K562 (cell line): ENCODE data around the gene ELP5. TPM values are rescaled to one million over a fixed set of nuclear protein-coding genes. Genes with fewer than 3 reads are reported as not detected.
A peak's percentile ranks its signal among the peaks of the same experiment; 100 is the strongest.

Experiments used
- CTCFL ChIP-seq: IDR thresholded peaks from 2 replicates; pipeline ENCODE4 v1.6.1; 2011; ENCODE audit warnings: borderline replicate concordance, low read depth, mild to moderate bottlenecking, moderate library complexity, low read length; ENCODE audit not compliant: insufficient read depth, poor library complexity, severe bottlenecking
- DDX20 ChIP-seq: fragments of 450-650 bp; IDR thresholded peaks from 2 replicates; pipeline ENCODE4 v1.6.1; 2016; ENCODE audit warnings: missing genetic modification characterization, low read depth, mild to moderate bottlenecking, missing compliant biosample characterization, moderate library complexity
- FOXJ2 ChIP-seq: fragments of 200-800 bp; sonication (Bioruptor generic); IDR thresholded peaks from 2 replicates; pipeline ENCODE4 v1.6.1; 2016; ENCODE audit warnings: missing genetic modification characterization, missing compliant biosample characterization
- GTF2A2 ChIP-seq: IDR thresholded peaks from 2 replicates; pipeline ENCODE4 v1.6.1; 2016; ENCODE audit warnings: mild to moderate bottlenecking, missing genetic modification characterization, missing compliant biosample characterization
- HES1 ChIP-seq: fragments of 450-650 bp; IDR thresholded peaks from 2 replicates; pipeline ENCODE4 v1.6.1; 2016; ENCODE audit warnings: low read depth, mild to moderate bottlenecking, moderate library complexity
- MLX ChIP-seq, 2 experiments: fragments of 450-650 bp in 1 of 2; sonication (generic) in 1 of 2; formaldehyde crosslinking; conservative IDR thresholded peaks; 2 replicates each; pipeline versions ENCODE4 v1.4.0 to v1.8.1; 2020 to 2022; ENCODE audit warnings: mild to moderate bottlenecking in 1 of 2, missing genetic modification reagents in 1 of 2
- PREB ChIP-seq: sonication (generic); formaldehyde crosslinking; IDR thresholded peaks from 2 replicates; pipeline ENCODE4 v1.8.1; 2023; ENCODE audit warnings: mild to moderate bottlenecking, missing genetic modification reagents
- SAFB2 ChIP-seq: fragments of 200-400 bp; formaldehyde crosslinking; IDR thresholded peaks from 2 replicates; pipeline ENCODE4 v1.6.1; 2018; ENCODE audit warnings: borderline replicate concordance, low read length, low read depth, moderate library complexity; ENCODE audit not compliant: severe bottlenecking
- SIN3A ChIP-seq, 2 experiments: fragments of 150-350 bp in 1 of 2; IDR thresholded peaks; 2 replicates each; pipeline ENCODE4 v1.6.1; 2011 to 2016; ENCODE audit warnings: borderline replicate concordance in 2 of 2, low read depth in 2 of 2, low read length in 2 of 2, mild to moderate bottlenecking in 2 of 2, moderate library complexity in 2 of 2; ENCODE audit not compliant: control insufficient read depth in 1 of 2
- TAF7 ChIP-seq: fragments of 450-650 bp; IDR thresholded peaks from 2 replicates; pipeline ENCODE4 v1.6.1; 2016; ENCODE audit warnings: missing genetic modification characterization, missing compliant biosample characterization
- ZNF586 ChIP-seq: fragments of 450-650 bp; formaldehyde crosslinking; conservative IDR thresholded peaks from 2 replicates; pipeline ENCODE4 v1.4.0; 2020; ENCODE audit warnings: mild to moderate bottlenecking, moderate library complexity
- ZNF699 ChIP-seq: fragments of 250-450 bp; sonication (Bioruptor Pico); IDR thresholded peaks from 2 replicates; pipeline ENCODE4 v1.8.0; 2021; ENCODE audit warnings: mild to moderate bottlenecking, moderate library complexity; ENCODE audit not compliant: insufficient replicate concordance
- polyA plus RNA-seq, 8 experiments: library from polyadenylated mRNA; depleted of rRNA in 4 of 8; stranded (reverse) in 5 of 8; unstranded in 3 of 8; fragments of >200 nt; fragmentation: Nextera tagmentation in 2 of 8; fragmentation: Illumina TruSeq in 1 of 8; extraction: Ambion mirVana in 2 of 8; extraction: Trizol in 1 of 8; gene quantifications; 2 replicates each; pipeline versions ENCODE4 v1.2.1 to v1.2.3, GENCODE V29; 2011 to 2014; ENCODE audit warnings: inconsistent platforms in 1 of 8, missing spikeins in 1 of 8
- total RNA-seq, 7 experiments: library from RNA; depleted of rRNA in 6 of 7; stranded (reverse); fragments of >200 nt in 6 of 7; fragmentation: Illumina TruSeq in 2 of 7; extraction: Trizol in 2 of 7; gene quantifications; 2 replicates each; pipeline versions ENCODE4 v1.2.1 to v1.2.3, GENCODE V29; 2011 to 2021; ENCODE audit warnings: low replicate concordance in 1 of 7

The ELP5 gene
- total and polyA plus RNA-seq, 9 of the 15 experiments (the other 6 are each of a cell fraction or from before 2014, with no cell fraction given): 25.7 to 77.9 (median 52.9) TPM

- no peak for TF ChIP-seq PREB
- no peak for TF ChIP-seq GTF2A2 (tag)
- peak in 1 of 2 experiments; percentile 95; a peak in 1 of 4 replicates for TF ChIP-seq SIN3A (IDR thresholded peaks at IDR 0.05; ENCODE audit: borderline replicate concordance in 2 of 2, control insufficient read depth in 1 of 2, low read depth in 2 of 2, low read length in 2 of 2)
- TF ChIP-seq DDX20 (tag): no peak
- no peak for TF ChIP-seq HES1
- peak in 1 of 2 experiments; percentile 92; a peak in 1 of 4 replicates for TF ChIP-seq MLX (CRISPR knock-in tag; conservative IDR thresholded peaks at IDR 0.05)
- TF ChIP-seq CTCFL: no peak
- TF ChIP-seq FOXJ2: no peak
- TF ChIP-seq ZNF586 (CRISPR knock-in tag): no peak; the same call in 1 of the 2 replicates
- TF ChIP-seq TAF7 (tag): no peak
- no peak for TF ChIP-seq SAFB2
- no peak for TF ChIP-seq ZNF699 (CRISPR knock-in tag)
These were observed 17.7 kb upstream of the ELP5 start, which contains the start of gene DVL2 (continued) for GRCh38 chr17:7234083-7234951.
